SJCRH30 (cell line): ENCODE measurements around the gene NLRP4. TPM values are rescaled to one million over a fixed set of nuclear protein-coding genes. Genes with fewer than 3 reads are reported as not detected.
A peak's percentile ranks its signal among the peaks of the same experiment; 100 is the strongest.
"Not testable (repeated sequence)": the region's sequence is repeated elsewhere in the genome, so short reads cannot be mapped to it uniquely, and the experiment has no call there.

Experiments
- DNase-seq, 2 experiments: peaks; one replicate each; pipeline ENCODE4 v3.0.0-alpha.2; 2015 to 2020
- H3K27ac ChIP-seq: fragments of 250-450 bp; sonication (Bioruptor Pico); 2 replicates; pipeline ENCODE4 v1.5.1; 2020; ENCODE audit warnings: mild to moderate bottlenecking, moderate library complexity
- H3K27me3 ChIP-seq: fragments of 250-450 bp; sonication (Bioruptor Pico); 2 replicates; pipeline ENCODE4 v1.5.1; 2020; ENCODE audit warnings: mild to moderate bottlenecking, moderate library complexity
- H3K36me3 ChIP-seq: fragments of 250-450 bp; sonication (Bioruptor Pico); 2 replicates; pipeline ENCODE4 v1.5.1; 2020; ENCODE audit warnings: mild to moderate bottlenecking, moderate library complexity
- H3K4me1 ChIP-seq: fragments of 250-450 bp; sonication (Bioruptor Pico); 2 replicates; pipeline ENCODE4 v1.5.1; 2020; ENCODE audit warnings: mild to moderate bottlenecking, moderate library complexity
- H3K4me3 ChIP-seq: fragments of 250-450 bp; sonication (Bioruptor Pico); 2 replicates; pipeline ENCODE4 v1.5.1; 2020; ENCODE audit warnings: mild to moderate bottlenecking, moderate library complexity
- H3K9me3 ChIP-seq: fragments of 250-450 bp; sonication (Bioruptor Pico); replicated peaks from 2 replicates; pipeline ENCODE4 v1.5.1; 2020; ENCODE audit warnings: mild to moderate bottlenecking, moderate library complexity
- total RNA-seq: library from RNA; depleted of rRNA; stranded (reverse); fragments of >200 nt; shearing (Covaris generic); gene quantifications from 2 replicates; pipeline ENCODE4 v1.2.3, GENCODE V29; 2014; rRNA removed

The NLRP4 gene
- total RNA-seq, 1 experiment from 2014 or later = not detected

DNA sequence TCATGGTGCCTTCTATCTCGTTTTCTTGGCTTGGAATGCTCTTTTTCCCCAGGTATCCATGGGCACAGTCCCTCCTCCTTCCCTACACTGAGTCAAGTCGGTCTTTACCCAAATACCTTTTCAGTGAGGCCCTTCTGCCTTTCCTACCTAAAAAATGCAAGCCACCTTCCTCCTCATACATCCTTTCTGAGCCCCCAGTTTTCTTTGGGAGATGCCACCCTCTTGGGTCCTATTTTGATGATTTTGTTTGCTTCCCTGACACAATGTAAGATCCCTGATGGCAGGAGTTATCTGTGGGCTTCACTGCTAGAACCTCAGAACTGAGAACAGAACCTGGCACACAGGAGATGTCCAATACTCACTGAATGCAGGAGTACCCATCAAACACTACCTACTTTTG, 73.5 kb downstream of the NLRP4 start:
- Histone ChIP-seq H3K4me3 (no peak overlapping the region), H3K4me1 (no peaks in the 10 kb centered on the region), H3K27ac (no peak overlapping the region), H3K36me3 (no peaks in the 10 kb centered on the region), H3K9me3 (no peaks in the 10 kb centered on the region), H3K27me3 (no peaks in the 10 kb centered on the region)
- DNase-seq = no peak

DNA sequence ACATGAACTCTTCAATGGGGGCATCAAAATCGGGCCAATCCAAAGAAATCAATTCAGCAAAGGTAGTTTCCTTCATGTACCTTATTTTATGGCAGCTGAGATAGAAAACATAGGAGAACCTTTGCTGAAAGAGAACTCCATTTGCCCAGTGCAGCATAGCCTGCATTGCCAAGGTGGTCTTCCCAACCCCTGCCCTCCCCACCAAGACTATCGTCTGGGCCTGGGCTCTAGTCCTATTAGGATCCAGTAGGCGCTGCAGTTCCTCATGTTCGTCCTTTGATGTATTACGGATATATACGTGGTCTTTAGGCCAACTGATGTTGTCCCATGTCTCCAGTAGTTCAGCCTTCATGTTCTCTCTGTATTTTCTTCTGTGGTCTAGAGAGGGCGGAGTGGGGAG, 76.6 kb downstream of the NLRP4 start:
- Histone ChIP-seq H3K4me1 (no peaks in the 10 kb centered on the region), H3K27ac (no peak overlapping the region)
- no peak for DNase-seq

DNA sequence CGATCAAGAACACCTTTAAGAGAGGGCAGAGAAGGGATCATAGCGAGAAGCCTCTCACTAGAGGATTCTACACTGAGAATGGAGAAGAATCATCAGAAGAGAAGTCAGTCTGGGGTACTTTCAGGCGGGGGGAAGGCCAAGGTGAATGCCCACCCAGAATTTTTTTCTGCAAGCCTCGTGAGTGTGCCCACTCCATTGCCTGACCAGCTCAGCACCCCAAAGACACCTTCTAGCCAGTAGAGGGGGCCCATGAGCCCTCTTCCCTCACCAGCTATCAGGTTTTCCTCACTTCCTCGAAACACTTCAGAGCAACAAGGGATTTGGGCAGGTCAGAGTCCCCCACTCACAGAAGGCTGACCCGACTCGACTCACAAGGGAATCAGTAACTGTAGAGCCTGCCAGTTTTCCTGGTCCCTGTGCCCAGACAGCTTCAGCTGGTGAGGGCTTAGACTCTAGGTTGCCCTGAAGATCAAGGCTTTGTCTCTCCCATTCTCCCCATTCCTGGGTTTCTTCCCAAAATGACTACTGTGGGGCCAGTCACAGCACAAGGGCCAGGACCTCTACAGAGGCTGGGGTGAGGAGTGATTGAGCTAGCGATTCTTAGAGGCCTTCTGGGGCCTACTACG, 77.4 kb downstream of the NLRP4 start:
- DNase-seq = peak; percentile 7 to 42
- no peak overlapping the region for H3K4me3 ChIP-seq
- H3K36me3 ChIP-seq = no peaks in the 10 kb centered on the region
- no peak overlapping the region for H3K27ac ChIP-seq
- no peaks in the 10 kb centered on the region for H3K9me3 ChIP-seq
- H3K27me3 ChIP-seq = no peaks in the 10 kb centered on the region
- H3K4me1 ChIP-seq = no peaks in the 10 kb centered on the region

More for the DNA sequence above, 76.6 kb downstream of the NLRP4 start:
- Histone ChIP-seq H3K36me3 (no peaks in the 10 kb centered on the region), H3K4me3 (no peak overlapping the region), H3K27me3 (no peaks in the 10 kb centered on the region), H3K9me3 (no peaks in the 10 kb centered on the region)

DNA sequence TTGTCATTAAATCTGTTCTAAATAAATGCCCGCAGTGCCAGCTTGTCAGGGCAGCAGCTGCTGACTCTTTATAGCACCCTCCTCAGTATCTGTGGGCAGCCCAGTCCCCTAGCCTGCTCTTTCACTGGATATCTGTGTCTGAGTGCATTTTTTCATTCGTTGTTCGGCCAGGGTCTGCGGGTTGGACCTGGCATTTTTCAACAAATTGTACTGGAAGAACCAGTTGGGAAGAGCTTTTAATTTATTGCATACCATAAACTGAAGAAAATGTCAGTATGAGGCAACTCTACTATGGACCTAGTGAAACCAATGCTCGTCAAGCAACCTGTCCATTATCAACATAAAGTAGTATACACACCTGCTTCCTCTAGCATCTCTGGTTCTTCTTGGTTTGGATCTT, 87.2 kb downstream of the NLRP4 start:
- no peak overlapping the region for H3K4me3 ChIP-seq
- DNase-seq = no peak
- no peaks in the 10 kb centered on the region for H3K27me3 ChIP-seq
- H3K36me3 ChIP-seq = no peaks in the 10 kb centered on the region
- H3K27ac ChIP-seq = no peak overlapping the region
- peaks cover 4% of the 10 kb centered on the region; the same call in 1 of the 2 replicates for H3K9me3 ChIP-seq
- H3K4me1 ChIP-seq = no peaks in the 10 kb centered on the region

DNA sequence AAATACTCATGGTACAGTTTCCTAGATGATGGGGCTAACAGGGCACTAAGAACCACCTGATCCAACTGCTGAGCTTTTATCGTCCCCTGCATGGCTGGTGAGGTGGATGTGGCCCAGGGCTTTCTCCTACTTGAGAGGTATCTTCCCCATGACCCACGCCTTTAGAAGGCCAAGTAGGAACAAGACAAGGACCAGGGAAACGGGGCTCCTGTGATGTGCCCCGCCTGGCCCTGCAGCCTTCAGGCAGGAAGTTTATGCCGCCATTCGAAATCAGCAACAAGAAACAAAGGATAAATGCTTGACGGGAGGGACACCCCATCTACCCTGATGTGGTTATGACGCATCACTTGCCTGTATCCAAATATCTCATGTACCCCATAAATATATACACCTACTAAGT, 91.7 kb downstream of the NLRP4 start:
- Histone ChIP-seq H3K27me3 (no peaks in the 10 kb centered on the region), H3K9me3 (peaks cover 1% of the 10 kb centered on the region; the same call in 1 of the 2 replicates), H3K4me3 (no peak overlapping the region), H3K27ac (no peak overlapping the region), H3K4me1 (no peaks in the 10 kb centered on the region), H3K36me3 (no peaks in the 10 kb centered on the region)
- no peak for DNase-seq

- not testable (repeated sequence) for H3K4me3 ChIP-seq, H3K36me3 ChIP-seq, DNase-seq, H3K9me3 ChIP-seq, H3K4me1 ChIP-seq, H3K27ac ChIP-seq, H3K27me3 ChIP-seq
Observed at GRCh38 chr19:55929258-55929657, 92.9 kb downstream of the NLRP4 start.

- H3K9me3 ChIP-seq = no peaks in the 10 kb centered on the region
- no peak for DNase-seq
- no peak overlapping the region for H3K27ac ChIP-seq
- no peaks in the 10 kb centered on the region for H3K36me3 ChIP-seq
- no peak overlapping the region for H3K4me3 ChIP-seq
- H3K4me1 ChIP-seq = no peaks in the 10 kb centered on the region
- no peaks in the 10 kb centered on the region; the same call in 1 of the 2 replicates for H3K27me3 ChIP-seq
Observed at GRCh38 chr19:55930996-55931515, 94.7 kb downstream of the NLRP4 start.

Other genes starting within 250 kb of the NLRP4 start
- gene FIZ1, start 237.0 kb upstream of the NLRP4 start, total RNA-seq = 7.9 and 10.3 TPM in 2 replicates
- gene ZNF524, start 236.3 kb upstream of the NLRP4 start, total RNA-seq = 2.7 and 3.2 TPM in 2 replicates
- gene ZNF865, start 230.9 kb upstream of the NLRP4 start, total RNA-seq = 1.7 and 2.0 TPM in 2 replicates
- 2.7 and 3.1 TPM in 2 replicates for gene ZNF784, start 212.0 kb upstream of the NLRP4 start, total RNA-seq
- gene ZNF580, start 195.5 kb upstream of the NLRP4 start, total RNA-seq = 7.9 and 8.0 TPM in 2 replicates
- gene ZNF581, start 192.9 kb upstream of the NLRP4 start, total RNA-seq = 17.9 and 18.7 TPM in 2 replicates
- gene CCDC106, start 188.3 kb upstream of the NLRP4 start, total RNA-seq = 9.7 and 10.8 TPM in 2 replicates
- 131 and 136 TPM in 2 replicates for gene U2AF2, start 181.5 kb upstream of the NLRP4 start, total RNA-seq
- gene EPN1, start 161.3 kb upstream of the NLRP4 start, total RNA-seq = 45.6 and 59.8 TPM in 2 replicates
- 0.02 TPM in 1 of 2 replicates, not detected in the other for gene NLRP9, start 98.1 kb upstream of the NLRP4 start, total RNA-seq
- gene RFPL4A, start 77.4 kb upstream of the NLRP4 start, total RNA-seq = 1.1 TPM in 2 replicates
- gene RFPL4AL1, start 67.4 kb upstream of the NLRP4 start, total RNA-seq = 0.61 and 1.1 TPM in 2 replicates
- 4.6 and 4.9 TPM in 2 replicates for gene NLRP11, start 4.5 kb upstream of the NLRP4 start, total RNA-seq
- gene NLRP13, start 95.8 kb downstream of the NLRP4 start, total RNA-seq = not detected in 2 replicates
- gene NLRP8, start 111.3 kb downstream of the NLRP4 start, total RNA-seq = 0.08 TPM in 1 of 2 replicates, not detected in the other
- not detected in 2 replicates for gene NLRP5, start 150.2 kb downstream of the NLRP4 start, total RNA-seq